Stimulated activated naive CD8-positive, alpha-beta T cell treated with anti-CD3 and anti-CD28 coated beads, Interleukin-15, Interleukin-2, amounts not matched to agents 100 ng/mL and 50 ng/mL, for 24 hours (primary cell): ENCODE measurements around the gene NAXE.
"Not testable (repeated sequence)": the region's sequence is repeated elsewhere in the genome, so short reads cannot be mapped to it uniquely, and the experiment has no call there.

ENCODE experiments used
- H3K27ac Mint-ChIP-seq: one replicate; pipeline ENCODE4 v1.8.0; 2021; ENCODE audit warnings: mild to moderate bottlenecking, mixed read lengths
- H3K27me3 Mint-ChIP-seq: one replicate; pipeline ENCODE4 v1.8.0; 2021; ENCODE audit warnings: mixed read lengths
- H3K36me3 Mint-ChIP-seq: one replicate; pipeline ENCODE4 v1.8.0; 2021; ENCODE audit warnings: low read depth, mixed read lengths
- H3K4me1 Mint-ChIP-seq: one replicate; pipeline ENCODE4 v1.8.0; 2021; ENCODE audit warnings: low read depth, mixed read lengths
- H3K4me3 Mint-ChIP-seq: one replicate; pipeline ENCODE4 v1.8.0; 2021; ENCODE audit warnings: mild to moderate bottlenecking, mixed read lengths
- H3K9me3 Mint-ChIP-seq: one replicate; pipeline ENCODE4 v1.8.0; 2021; ENCODE audit warnings: mixed read lengths

Gene NAXE

GRCh38 chr1:156591432-156592157 lies at the start of gene NAXE:
NAXE (plus strand) TSS chr1:156591776; CDS start chr1:156591805, 29 bp downstream.
- H3K27me3 Mint-ChIP-seq, result no peaks in the 10 kb centered on the region
- H3K4me1 Mint-ChIP-seq, result peaks cover 35% of the 10 kb centered on the region
- no peaks in the 10 kb centered on the region for H3K9me3 Mint-ChIP-seq
- H3K4me3 Mint-ChIP-seq, result peak within 1 kb of the TSS; percentile 80
- peak within 1 kb of the TSS; percentile 77 for H3K27ac Mint-ChIP-seq
- H3K36me3 Mint-ChIP-seq, result peaks cover 40% of the 10 kb centered on the region

- H3K27me3 Mint-ChIP-seq, result no peaks in the 10 kb centered on the region
- no peak overlapping the region for H3K27ac Mint-ChIP-seq
- H3K4me3 Mint-ChIP-seq, result no peak overlapping the region
- no peaks in the 10 kb centered on the region for H3K9me3 Mint-ChIP-seq
- H3K4me1 Mint-ChIP-seq, result no peaks in the 10 kb centered on the region
- H3K36me3 Mint-ChIP-seq, result peaks cover 7% of the 10 kb centered on the region
These were observed 48.5 kb upstream of the NAXE start for GRCh38 chr1:156543066-156543465.

- H3K27me3 Mint-ChIP-seq, result no peaks in the 10 kb centered on the region
- H3K36me3 Mint-ChIP-seq, result peaks cover 7% of the 10 kb centered on the region
- no peak overlapping the region for H3K4me3 Mint-ChIP-seq
- no peaks in the 10 kb centered on the region for H3K4me1 Mint-ChIP-seq
- no peak overlapping the region for H3K27ac Mint-ChIP-seq
- no peaks in the 10 kb centered on the region for H3K9me3 Mint-ChIP-seq
These were observed 46.9 kb upstream of the NAXE start for GRCh38 chr1:156544592-156545102.

GRCh38 chr1:156546267-156546666 lies 45.3 kb upstream of the NAXE start:
- Mint-ChIP-seq H3K36me3 (peaks cover 7% of the 10 kb centered on the region), H3K27me3 (no peaks in the 10 kb centered on the region), H3K9me3 (no peaks in the 10 kb centered on the region), H3K27ac (no peak overlapping the region), H3K4me1 (peaks cover 1% of the 10 kb centered on the region), H3K4me3 (no peak overlapping the region)

- no peak overlapping the region for H3K27ac Mint-ChIP-seq
- peaks cover 4% of the 10 kb centered on the region for H3K36me3 Mint-ChIP-seq
- H3K4me1 Mint-ChIP-seq, result peaks cover 8% of the 10 kb centered on the region
- H3K27me3 Mint-ChIP-seq, result no peaks in the 10 kb centered on the region
- H3K4me3 Mint-ChIP-seq, result no peak overlapping the region
- no peaks in the 10 kb centered on the region for H3K9me3 Mint-ChIP-seq
These were observed 44.1 kb upstream of the NAXE start for GRCh38 chr1:156547434-156547833.

GRCh38 chr1:156547982-156548381 lies 43.6 kb upstream of the NAXE start:
- Mint-ChIP-seq H3K27me3 (no peaks in the 10 kb centered on the region), H3K9me3 (no peaks in the 10 kb centered on the region), H3K4me3 (no peak overlapping the region), H3K27ac (no peak overlapping the region), H3K4me1 (peaks cover 10% of the 10 kb centered on the region), H3K36me3 (peaks cover 3% of the 10 kb centered on the region)

GRCh38 chr1:156549390-156549789 lies 42.2 kb upstream of the NAXE start:
- no peaks in the 10 kb centered on the region for H3K27me3 Mint-ChIP-seq
- peaks cover 14% of the 10 kb centered on the region for H3K4me1 Mint-ChIP-seq

GRCh38 chr1:156549831-156550230 lies 41.7 kb upstream of the NAXE start:
- H3K27ac Mint-ChIP-seq, result no peak overlapping the region
- H3K9me3 Mint-ChIP-seq, result no peaks in the 10 kb centered on the region
- H3K36me3 Mint-ChIP-seq, result no peaks in the 10 kb centered on the region
- H3K4me3 Mint-ChIP-seq, result no peak overlapping the region
- no peaks in the 10 kb centered on the region for H3K27me3 Mint-ChIP-seq
- H3K4me1 Mint-ChIP-seq, result peaks cover 14% of the 10 kb centered on the region

More at GRCh38 chr1:156549390-156549789, 42.2 kb upstream of the NAXE start:
- no peaks in the 10 kb centered on the region for H3K9me3 Mint-ChIP-seq
- no peaks in the 10 kb centered on the region for H3K36me3 Mint-ChIP-seq
- no peak overlapping the region for H3K27ac Mint-ChIP-seq
- no peak overlapping the region for H3K4me3 Mint-ChIP-seq

GRCh38 chr1:156550346-156550745 lies 41.2 kb upstream of the NAXE start:
- H3K4me1 Mint-ChIP-seq, result peaks cover 14% of the 10 kb centered on the region
- H3K27ac Mint-ChIP-seq, result no peak overlapping the region
- H3K9me3 Mint-ChIP-seq, result no peaks in the 10 kb centered on the region

GRCh38 chr1:156551066-156551643 lies 40.4 kb upstream of the NAXE start:
- H3K27ac Mint-ChIP-seq, result no peak overlapping the region
- H3K4me3 Mint-ChIP-seq, result no peak overlapping the region
- H3K4me1 Mint-ChIP-seq, result peaks cover 14% of the 10 kb centered on the region
- no peaks in the 10 kb centered on the region for H3K9me3 Mint-ChIP-seq
- H3K36me3 Mint-ChIP-seq, result no peaks in the 10 kb centered on the region
- H3K27me3 Mint-ChIP-seq, result no peaks in the 10 kb centered on the region

More at GRCh38 chr1:156550346-156550745, 41.2 kb upstream of the NAXE start:
- H3K36me3 Mint-ChIP-seq, result no peaks in the 10 kb centered on the region
- H3K4me3 Mint-ChIP-seq, result no peak overlapping the region
- H3K27me3 Mint-ChIP-seq, result no peaks in the 10 kb centered on the region

- Mint-ChIP-seq H3K9me3 (no peaks in the 10 kb centered on the region), H3K27ac (no peak overlapping the region), H3K4me3 (no peak overlapping the region), H3K36me3 (no peaks in the 10 kb centered on the region), H3K4me1 (peaks cover 14% of the 10 kb centered on the region), H3K27me3 (no peaks in the 10 kb centered on the region)
These were observed 39.7 kb upstream of the NAXE start for GRCh38 chr1:156551869-156552268.

GRCh38 chr1:156552518-156552917 lies 39.1 kb upstream of the NAXE start:
- no peaks in the 10 kb centered on the region for H3K9me3 Mint-ChIP-seq
- no peak overlapping the region for H3K27ac Mint-ChIP-seq
- peaks cover 14% of the 10 kb centered on the region for H3K4me1 Mint-ChIP-seq
- no peaks in the 10 kb centered on the region for H3K27me3 Mint-ChIP-seq
- no peaks in the 10 kb centered on the region for H3K36me3 Mint-ChIP-seq
- no peak overlapping the region for H3K4me3 Mint-ChIP-seq

GRCh38 chr1:156552937-156553336 lies 38.6 kb upstream of the NAXE start:
- H3K36me3 Mint-ChIP-seq, H3K9me3 Mint-ChIP-seq, H3K27me3 Mint-ChIP-seq, H3K4me3 Mint-ChIP-seq, H3K27ac Mint-ChIP-seq: not testable (repeated sequence)
- peaks cover 14% of the 10 kb centered on the region for H3K4me1 Mint-ChIP-seq

- no peaks in the 10 kb centered on the region for H3K36me3 Mint-ChIP-seq
- peaks cover 14% of the 10 kb centered on the region for H3K4me1 Mint-ChIP-seq
- no peaks in the 10 kb centered on the region for H3K9me3 Mint-ChIP-seq
- no peaks in the 10 kb centered on the region for H3K27me3 Mint-ChIP-seq
- no peak overlapping the region for H3K27ac Mint-ChIP-seq
- no peak overlapping the region for H3K4me3 Mint-ChIP-seq
These were observed 37.6 kb upstream of the NAXE start for GRCh38 chr1:156553860-156554485.

GRCh38 chr1:156554971-156555370 lies 36.6 kb upstream of the NAXE start:
- Mint-ChIP-seq H3K27ac (no peak overlapping the region), H3K4me3 (no peak overlapping the region), H3K36me3 (no peaks in the 10 kb centered on the region), H3K9me3 (no peaks in the 10 kb centered on the region), H3K4me1 (peaks cover 14% of the 10 kb centered on the region), H3K27me3 (no peaks in the 10 kb centered on the region)
